Immature natural killer cell (primary cell): Measurements from ENCODE around the gene CFAP300. TPM values are rescaled to one million over a fixed set of nuclear protein-coding genes. Genes with fewer than 3 reads are reported as not detected.

Source experiments
- DNase-seq, 3 donors: peaks; one replicate each; pipeline ENCODE4 v3.0.0; 2022; ENCODE audit warnings: mixed read lengths in 1 of 3
- H3K27ac Mint-ChIP-seq, 6 donors: one replicate each; pipeline ENCODE4 v1.8.0; 2020; ENCODE audit warnings: mixed read lengths in 6 of 6, mild to moderate bottlenecking in 5 of 6, inconsistent platforms in 4 of 6, moderate library complexity in 3 of 6
- H3K27me3 Mint-ChIP-seq, 3 donors: one replicate each; pipeline ENCODE4 v1.8.0; 2020 to 2021; ENCODE audit warnings: low read depth in 3 of 3, mild to moderate bottlenecking in 3 of 3, mixed read lengths in 3 of 3, moderate library complexity in 3 of 3, inconsistent platforms in 1 of 3
- H3K36me3 Mint-ChIP-seq, 3 donors: one replicate each; pipeline ENCODE4 v1.8.0; 2020; ENCODE audit warnings: mixed read lengths in 3 of 3, inconsistent platforms in 2 of 3, mild to moderate bottlenecking in 2 of 3
- H3K4me1 Mint-ChIP-seq, 2 donors: one replicate each; pipeline ENCODE4 v1.8.0; 2020; ENCODE audit warnings: inconsistent platforms in 2 of 2, mild to moderate bottlenecking in 2 of 2, mixed read lengths in 2 of 2, moderate library complexity in 1 of 2
- H3K4me3 Mint-ChIP-seq, 5 donors: one replicate each; pipeline ENCODE4 v1.8.0; 2020; ENCODE audit warnings: mild to moderate bottlenecking in 5 of 5, mixed read lengths in 5 of 5, inconsistent platforms in 3 of 5, moderate library complexity in 3 of 5
- H3K9me3 Mint-ChIP-seq, 6 donors: one replicate each; pipeline ENCODE4 v1.8.0; 2020; ENCODE audit warnings: mild to moderate bottlenecking in 6 of 6, mixed read lengths in 6 of 6, inconsistent platforms in 4 of 6, moderate library complexity in 3 of 6
- polyA plus RNA-seq, 3 donors: library from polyadenylated mRNA; unstranded; fragments of 300-500 nt; fragmentation: Illumina TruSeq; gene quantifications; one replicate each; pipeline ENCODE4 v1.2.3, GENCODE V29; 2021

The CFAP300 gene
- polyA plus RNA-seq, 3 donors from 2014 or later = not detected

DNA sequence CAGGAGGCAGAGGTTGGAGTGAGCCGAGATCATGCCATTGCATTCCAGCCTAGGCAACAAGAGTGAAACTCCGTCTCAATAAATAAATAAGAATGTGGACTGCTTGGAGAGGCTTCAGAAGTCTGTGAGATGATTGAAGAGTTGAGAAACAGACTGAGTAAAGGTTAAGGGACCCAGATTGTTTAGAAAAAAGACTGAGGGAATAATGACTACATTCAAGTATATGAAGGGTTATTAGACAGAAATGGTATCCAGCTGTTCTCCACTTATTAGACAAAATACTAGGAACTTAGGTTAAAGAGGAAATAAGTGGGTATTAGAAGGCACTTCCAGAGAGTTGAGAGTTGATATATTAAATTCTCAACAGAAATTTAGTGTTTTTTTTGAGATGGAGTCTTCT, 52.5 kb downstream of the CFAP300 start:
- Mint-ChIP-seq H3K27ac (no peak overlapping the region), H3K9me3 (peaks cover 0 to 7% (median 0%) of the 10 kb centered on the region in 6 donors), H3K36me3 (no peaks in the 10 kb centered on the region), H3K27me3 (peaks cover 1 to 3% (median 2%) of the 10 kb centered on the region in 3 donors), H3K4me3 (no peak overlapping the region), H3K4me1 (no peaks in the 10 kb centered on the region)
- DNase-seq = no peak

- Mint-ChIP-seq H3K27ac (no peak overlapping the region), H3K4me3 (peak overlapping the region; percentile 53 to 95 (median 91)), H3K4me1 (peaks cover 13 to 14% of the 10 kb centered on the region in 2 donors), H3K27me3 (peaks cover 10 to 16% (median 12%) of the 10 kb centered on the region in 3 donors), H3K9me3 (peaks cover 0 to 4% (median 0%) of the 10 kb centered on the region in 6 donors), H3K36me3 (no peaks in the 10 kb centered on the region)
- no peak for DNase-seq
These were observed 61.6 kb downstream of the CFAP300 start for GRCh38 chr11:102108734-102109440.

DNA sequence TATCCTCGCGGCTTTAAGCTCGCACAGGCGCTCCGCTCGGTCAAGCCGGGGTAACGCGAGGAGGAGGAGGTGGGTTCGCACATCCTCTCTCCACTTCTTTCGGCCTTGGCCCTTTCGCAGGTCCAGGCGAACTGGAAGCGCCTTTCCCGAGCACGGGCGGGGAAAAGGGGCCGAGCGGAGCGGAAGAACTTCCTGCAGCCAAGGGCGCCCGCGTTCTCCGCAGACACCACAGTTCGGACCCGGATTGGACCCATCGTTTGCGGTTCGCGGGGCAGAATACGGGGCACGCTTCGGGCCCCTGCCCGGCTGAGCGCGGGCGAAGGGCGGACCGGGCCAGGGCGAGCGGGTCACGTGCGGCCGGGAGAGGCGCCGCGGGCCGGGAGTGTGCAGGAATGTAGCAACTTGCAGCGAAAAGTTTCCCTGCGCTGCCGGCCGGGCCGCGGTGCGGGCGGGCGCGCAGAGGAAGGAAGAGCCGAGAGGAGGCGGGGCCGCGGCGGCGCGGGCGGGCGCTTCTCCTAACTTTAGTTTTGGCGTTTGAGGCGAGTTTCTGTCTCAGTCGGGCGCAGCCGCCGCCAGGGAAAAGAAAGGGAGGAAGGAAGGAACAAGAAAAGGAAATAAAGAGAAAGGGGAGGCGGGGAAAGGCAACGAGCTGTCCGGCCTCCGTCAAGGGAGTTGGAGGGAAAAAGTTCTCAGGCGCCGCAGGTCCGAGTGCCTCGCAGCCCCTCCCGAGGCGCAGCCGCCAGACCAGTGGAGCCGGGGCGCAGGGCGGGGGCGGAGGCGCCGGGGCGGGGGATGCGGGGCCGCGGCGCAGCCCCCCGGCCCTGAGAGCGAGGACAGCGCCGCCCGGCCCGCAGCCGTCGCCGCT, 62.9 kb downstream of the CFAP300 start, which contains the start of gene YAP1:
Gene YAP1 (plus strand): TSS at position 552 of the 865 bp plus-strand sequence. CDS start 402 bp downstream, outside the sequence.
- Mint-ChIP-seq H3K27me3 (peaks cover 11 to 20% (median 13%) of the 10 kb centered on the region in 3 donors), H3K27ac (no peak within 1 kb of the TSS), H3K36me3 (no peaks in the 10 kb centered on the region), H3K9me3 (peaks cover 0 to 2% (median 0%) of the 10 kb centered on the region in 6 donors), H3K4me1 (peaks cover 13 to 14% of the 10 kb centered on the region in 2 donors), H3K4me3 (peak within 1 kb of the TSS; percentile 88 to 95 (median 92))
- peak; percentile 33 to 56 (median 54) for DNase-seq

GRCh38 chr11:102110761-102111010, 63.4 kb downstream of the CFAP300 start:
- Mint-ChIP-seq H3K36me3 (no peaks in the 10 kb centered on the region), H3K27ac (no peak overlapping the region), H3K4me1 (peaks cover 13 to 14% of the 10 kb centered on the region in 2 donors), H3K4me3 (no peak overlapping the region), H3K27me3 (peaks cover 11 to 20% (median 13%) of the 10 kb centered on the region in 3 donors), H3K9me3 (peaks cover 0 to 2% (median 0%) of the 10 kb centered on the region in 6 donors)
- peak in 1 of 3 donors; percentile 16 for DNase-seq

- Mint-ChIP-seq H3K27me3 (peaks cover 12 to 20% (median 13%) of the 10 kb centered on the region in 3 donors), H3K4me3 (peak overlapping the region; percentile 70 to 82 (median 75)), H3K36me3 (no peaks in the 10 kb centered on the region), H3K4me1 (peaks cover 13 to 14% of the 10 kb centered on the region in 2 donors), H3K9me3 (peaks cover 0 to 2% (median 0%) of the 10 kb centered on the region in 6 donors), H3K27ac (no peak overlapping the region)
- DNase-seq = peak in 1 of 3 donors; percentile 1
These were observed 64.0 kb downstream of the CFAP300 start for GRCh38 chr11:102111011-102111786.

DNA sequence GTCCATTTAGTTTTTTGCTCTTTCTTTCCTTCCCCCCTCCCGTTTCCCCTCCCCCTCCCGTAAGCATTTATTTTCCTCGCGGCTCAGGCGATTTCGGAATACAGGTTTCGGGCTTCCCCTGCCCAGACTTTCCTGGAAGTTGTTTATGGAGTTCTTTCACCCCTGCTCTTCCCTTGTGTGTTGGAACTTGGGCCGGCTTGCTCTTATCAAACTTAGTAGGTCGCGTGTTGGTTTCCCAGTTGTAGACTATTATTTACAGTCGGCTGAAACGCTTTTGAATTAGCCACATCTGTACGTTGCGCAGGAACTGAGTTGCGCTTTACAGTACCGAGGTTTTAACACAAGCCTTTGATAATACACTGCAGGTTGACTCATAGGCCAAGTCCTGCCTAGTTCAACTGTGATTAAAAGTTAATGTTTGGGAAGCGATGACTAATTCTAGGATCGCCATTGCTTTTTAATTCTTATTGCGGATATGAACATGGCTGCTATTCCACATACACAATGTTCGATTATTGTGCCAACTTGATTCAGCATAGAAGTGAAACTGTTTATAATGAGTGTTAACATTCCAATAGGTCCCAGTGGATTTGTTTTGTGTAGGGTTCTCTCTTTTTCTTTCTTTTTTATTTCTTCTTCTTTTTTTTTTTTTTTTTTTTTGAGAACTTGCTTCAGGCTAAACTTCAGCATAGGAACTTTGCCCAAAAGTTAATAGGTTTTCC, 64.7 kb downstream of the CFAP300 start:
- no peaks in the 10 kb centered on the region for H3K36me3 Mint-ChIP-seq

GRCh38 chr11:102112509-102112821, 65.2 kb downstream of the CFAP300 start:
- DNase-seq = no peak
- peaks cover 13 to 14% of the 10 kb centered on the region in 2 donors for H3K4me1 Mint-ChIP-seq
- no peak overlapping the region for H3K27ac Mint-ChIP-seq
- H3K27me3 Mint-ChIP-seq = peaks cover 18 to 20% (median 19%) of the 10 kb centered on the region in 3 donors
- H3K9me3 Mint-ChIP-seq = peaks cover 0 to 12% (median under 1%) of the 10 kb centered on the region in 6 donors
- H3K36me3 Mint-ChIP-seq = no peaks in the 10 kb centered on the region
- H3K4me3 Mint-ChIP-seq = peak overlapping the region in 4 of 5 donors; percentile 33 to 70 (median 60)

More for the DNA sequence above, 64.7 kb downstream of the CFAP300 start:
- DNase-seq = no peak
- Mint-ChIP-seq H3K4me1 (peaks cover 13 to 14% of the 10 kb centered on the region in 2 donors), H3K27me3 (peaks cover 16 to 20% (median 19%) of the 10 kb centered on the region in 3 donors), H3K27ac (no peak overlapping the region), H3K9me3 (peaks cover 0 to 7% (median under 1%) of the 10 kb centered on the region in 6 donors), H3K4me3 (peak overlapping the region; percentile 70 to 82 (median 75))

DNA sequence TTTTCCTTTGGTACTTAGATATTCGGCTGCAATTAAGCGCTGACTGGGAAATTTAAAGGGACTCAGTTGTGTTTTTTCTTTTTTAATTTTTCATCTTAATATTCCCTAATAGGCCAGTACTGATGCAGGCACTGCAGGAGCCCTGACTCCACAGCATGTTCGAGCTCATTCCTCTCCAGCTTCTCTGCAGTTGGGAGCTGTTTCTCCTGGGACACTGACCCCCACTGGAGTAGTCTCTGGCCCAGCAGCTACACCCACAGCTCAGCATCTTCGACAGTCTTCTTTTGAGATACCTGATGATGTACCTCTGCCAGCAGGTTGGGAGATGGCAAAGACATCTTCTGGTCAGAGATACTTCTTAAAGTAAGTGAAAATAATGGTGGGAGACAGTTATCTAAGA, 66.8 kb downstream of the CFAP300 start:
- Mint-ChIP-seq H3K36me3 (no peaks in the 10 kb centered on the region), H3K9me3 (peaks cover 0 to 12% (median under 1%) of the 10 kb centered on the region in 6 donors), H3K27me3 (peaks cover 16 to 21% (median 17%) of the 10 kb centered on the region in 3 donors), H3K4me3 (no peak overlapping the region), H3K27ac (no peak overlapping the region), H3K4me1 (peaks cover 13 to 14% of the 10 kb centered on the region in 2 donors)
- DNase-seq = no peak

DNA sequence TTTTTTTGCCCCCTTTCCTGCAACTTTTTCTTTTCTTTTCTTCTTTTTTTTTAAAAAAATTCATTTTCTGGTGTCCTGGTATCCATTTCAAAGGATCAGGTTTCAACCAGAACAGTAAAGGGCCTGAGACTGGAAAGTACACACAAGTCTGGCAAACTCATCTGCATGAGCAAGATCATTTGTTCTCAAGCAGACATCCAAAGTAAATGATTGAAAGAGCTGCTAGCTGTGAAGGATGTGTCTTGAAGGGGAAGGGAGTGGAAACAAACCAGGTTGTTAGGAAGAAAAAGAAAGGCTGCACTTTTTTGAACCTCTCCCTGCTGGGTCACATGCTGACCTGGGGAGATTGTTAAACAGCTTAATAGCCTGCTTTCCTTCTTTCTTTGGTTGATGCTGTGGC, 68.3 kb downstream of the CFAP300 start:
- Mint-ChIP-seq H3K27ac (no peak overlapping the region), H3K4me1 (peaks cover 7 to 8% of the 10 kb centered on the region in 2 donors), H3K27me3 (peaks cover 15 to 20% (median 19%) of the 10 kb centered on the region in 3 donors), H3K36me3 (no peaks in the 10 kb centered on the region), H3K9me3 (peaks cover 0 to 12% (median 0%) of the 10 kb centered on the region in 6 donors), H3K4me3 (no peak overlapping the region)
- no peak for DNase-seq

DNA sequence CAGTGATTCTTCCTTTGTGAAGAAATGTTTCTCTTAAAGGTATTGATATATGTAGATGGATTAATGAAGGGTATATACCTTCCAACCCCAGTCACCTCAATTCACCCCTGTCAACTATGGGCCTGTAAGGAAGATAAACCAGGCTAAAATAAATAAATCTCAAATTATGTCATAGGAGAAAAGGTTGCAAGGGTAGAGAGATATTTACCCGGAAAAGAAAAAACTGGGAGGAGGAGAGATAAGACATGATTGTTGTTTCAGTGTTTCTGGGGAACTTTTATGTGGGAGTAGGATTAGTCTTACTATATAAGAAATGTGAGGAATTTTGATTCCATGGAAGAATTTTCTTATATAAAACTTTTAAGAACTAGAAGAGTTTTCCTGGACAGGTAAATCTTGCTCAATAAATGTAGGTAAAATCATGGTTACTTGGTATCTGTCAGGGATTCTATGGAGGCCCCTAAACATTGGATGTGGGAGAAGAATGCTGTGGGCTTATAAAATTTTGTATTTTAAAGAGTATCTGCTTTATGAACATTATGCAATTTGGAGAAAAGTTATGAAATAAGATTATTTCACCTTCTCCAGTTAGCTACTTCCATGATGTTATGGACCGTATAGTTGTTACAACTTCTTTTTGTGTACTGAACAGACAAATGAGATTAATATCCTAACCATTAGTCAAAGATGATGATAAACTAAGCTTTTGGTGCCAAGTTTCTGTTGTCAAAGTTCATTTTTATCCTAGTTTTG, 69.4 kb downstream of the CFAP300 start:
- peaks cover 15 to 20% (median 17%) of the 10 kb centered on the region in 3 donors for H3K27me3 Mint-ChIP-seq
- H3K9me3 Mint-ChIP-seq = peaks cover 0 to 12% (median 0%) of the 10 kb centered on the region in 6 donors
- no peak for DNase-seq
- no peak overlapping the region for H3K4me3 Mint-ChIP-seq
- no peaks in the 10 kb centered on the region for H3K36me3 Mint-ChIP-seq
- no peak overlapping the region for H3K27ac Mint-ChIP-seq
- peaks cover 5 to 7% of the 10 kb centered on the region in 2 donors for H3K4me1 Mint-ChIP-seq

GRCh38 chr11:102117472-102118113, 70.4 kb downstream of the CFAP300 start:
- Mint-ChIP-seq H3K27me3 (peaks cover 8 to 21% (median 11%) of the 10 kb centered on the region in 3 donors), H3K36me3 (no peaks in the 10 kb centered on the region), H3K9me3 (peaks cover 0 to 12% (median 0%) of the 10 kb centered on the region in 6 donors), H3K4me3 (no peak overlapping the region), H3K27ac (no peak overlapping the region), H3K4me1 (no peaks in the 10 kb centered on the region)
- DNase-seq = no peak

- no peak for DNase-seq
- H3K36me3 Mint-ChIP-seq = no peaks in the 10 kb centered on the region
- peaks cover 6 to 17% (median 14%) of the 10 kb centered on the region in 3 donors for H3K27me3 Mint-ChIP-seq
- H3K4me3 Mint-ChIP-seq = no peak overlapping the region
- H3K4me1 Mint-ChIP-seq = no peaks in the 10 kb centered on the region
- H3K27ac Mint-ChIP-seq = no peak overlapping the region
- peaks cover 0 to 12% (median 0%) of the 10 kb centered on the region in 6 donors for H3K9me3 Mint-ChIP-seq
These were observed 71.7 kb downstream of the CFAP300 start for GRCh38 chr11:102118937-102119336.
